ENCODE results near the gene IL25.
"Not testable (repeated sequence)": the region's sequence is repeated elsewhere in the genome, so short reads cannot be mapped to it uniquely, and the experiment has no call there.

Gene IL25

DNA sequence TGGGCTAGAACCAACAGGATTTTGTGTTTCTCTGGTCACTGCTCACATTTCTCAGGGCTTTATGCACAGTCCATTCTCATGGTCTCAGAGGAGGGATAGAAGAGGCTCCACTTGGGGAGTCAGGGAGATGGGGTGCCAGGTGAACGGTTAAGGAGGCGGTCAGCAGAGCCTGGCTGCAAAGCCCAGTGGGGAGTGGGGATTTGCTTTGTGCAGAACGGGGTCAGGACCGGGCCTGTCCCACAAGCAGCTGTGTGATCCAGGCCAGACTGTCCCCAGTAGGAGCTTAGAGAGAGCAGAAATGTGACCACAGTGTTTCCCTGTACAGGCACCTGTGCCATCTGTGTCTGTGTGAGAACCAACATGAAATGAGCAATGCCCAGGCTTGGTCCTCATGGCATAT is 8.4 kb downstream of the IL25 start:
- Mint-ChIP-seq H3K9me3 (no peaks in the 10 kb centered on the region), H3K36me3 (ENCODE audit: insufficient read depth) (peaks cover 3% of the 10 kb centered on the region), H3K27me3 (peaks cover 65% of the 10 kb centered on the region), H3K27ac (ENCODE audit: low read depth) (no peak overlapping the region), H3K4me1 (no peaks in the 10 kb centered on the region), H3K4me3 (no peak overlapping the region)
- DNase-seq (ENCODE audit: low spot score in 2 of 2) (no peak), ATAC-seq (replicated peaks; ENCODE audit: extremely low read depth, poor library complexity, severe bottlenecking) (no peak)

- no peaks in the 10 kb centered on the region for H3K9me3 Mint-ChIP-seq
- H3K36me3 Mint-ChIP-seq (ENCODE audit: insufficient read depth) = peaks cover 3% of the 10 kb centered on the region
- peaks cover 63% of the 10 kb centered on the region for H3K27me3 Mint-ChIP-seq
- ATAC-seq (replicated peaks; ENCODE audit: extremely low read depth, poor library complexity, severe bottlenecking) = no peak
- no peak overlapping the region for H3K27ac Mint-ChIP-seq (ENCODE audit: low read depth)
- no peaks in the 10 kb centered on the region for H3K4me1 Mint-ChIP-seq
- DNase-seq (ENCODE audit: low spot score in 2 of 2) = no peak
- H3K4me3 Mint-ChIP-seq = no peak overlapping the region
Observed at GRCh38 chr14:23381871-23382270, 9.3 kb downstream of the IL25 start.

GRCh38 chr14:23382276-23382675 is 9.7 kb downstream of the IL25 start:
- Mint-ChIP-seq H3K4me3 (no peak overlapping the region), H3K27me3 (peaks cover 61% of the 10 kb centered on the region), H3K27ac (ENCODE audit: low read depth) (no peak overlapping the region), H3K4me1 (no peaks in the 10 kb centered on the region), H3K9me3 (no peaks in the 10 kb centered on the region), H3K36me3 (ENCODE audit: insufficient read depth) (peaks cover 3% of the 10 kb centered on the region)
- ATAC-seq (replicated peaks; ENCODE audit: extremely low read depth, poor library complexity, severe bottlenecking) = no peak
- DNase-seq (ENCODE audit: low spot score in 2 of 2) = no peak

DNA sequence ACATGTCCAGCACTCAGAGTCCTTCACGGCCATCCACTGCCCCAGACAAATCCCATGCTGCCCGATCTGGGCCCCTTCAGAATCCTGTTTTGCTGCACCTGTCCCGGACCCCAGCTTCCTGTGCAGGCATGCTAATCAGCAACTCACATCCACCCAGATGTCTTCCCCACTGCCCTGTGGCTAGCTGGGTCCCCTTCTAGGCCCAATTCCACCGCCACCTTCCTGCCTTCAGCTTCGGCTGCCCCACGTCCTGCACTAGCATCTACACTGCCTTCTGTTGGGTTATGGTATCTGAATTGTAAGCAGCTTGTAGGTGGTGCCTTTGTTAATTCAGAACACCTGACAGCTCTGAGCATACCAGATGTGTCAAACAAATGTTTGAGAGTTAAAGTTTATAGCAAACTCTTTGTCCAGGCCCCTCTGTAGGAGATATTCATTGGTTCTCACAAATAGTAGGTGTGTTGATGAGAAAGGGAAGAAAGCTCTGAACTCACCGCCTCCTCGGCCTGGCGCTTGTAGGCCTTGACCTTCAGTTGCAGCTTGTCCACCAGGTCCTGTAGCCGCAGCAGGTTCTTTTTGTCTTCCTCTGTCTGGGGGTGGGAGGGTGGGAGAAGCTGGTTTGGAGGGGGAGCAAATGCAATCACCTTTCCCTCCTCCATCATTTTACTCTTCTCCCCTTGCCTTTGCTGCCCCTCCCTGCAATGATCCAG is 10.3 kb downstream of the IL25 start:
- no peak for ATAC-seq (replicated peaks; ENCODE audit: extremely low read depth, poor library complexity, severe bottlenecking)
- H3K36me3 Mint-ChIP-seq (ENCODE audit: insufficient read depth) = peaks cover 3% of the 10 kb centered on the region
- no peaks in the 10 kb centered on the region for H3K4me1 Mint-ChIP-seq
- H3K9me3 Mint-ChIP-seq = no peaks in the 10 kb centered on the region
- no peak for DNase-seq (ENCODE audit: low spot score in 2 of 2)
- H3K27ac Mint-ChIP-seq (ENCODE audit: low read depth) = no peak overlapping the region
- no peak overlapping the region for H3K4me3 Mint-ChIP-seq
- peaks cover 61% of the 10 kb centered on the region for H3K27me3 Mint-ChIP-seq

GRCh38 chr14:23384364-23385080 is 11.9 kb downstream of the IL25 start:
- Mint-ChIP-seq H3K27ac (ENCODE audit: low read depth) (no peak overlapping the region), H3K27me3 (peaks cover 63% of the 10 kb centered on the region), H3K4me3 (no peak overlapping the region), H3K36me3 (ENCODE audit: insufficient read depth) (peaks cover 3% of the 10 kb centered on the region), H3K9me3 (no peaks in the 10 kb centered on the region), H3K4me1 (no peaks in the 10 kb centered on the region)
- ATAC-seq (replicated peaks; ENCODE audit: extremely low read depth, poor library complexity, severe bottlenecking) (no peak), DNase-seq (ENCODE audit: low spot score in 2 of 2) (no peak)

DNA sequence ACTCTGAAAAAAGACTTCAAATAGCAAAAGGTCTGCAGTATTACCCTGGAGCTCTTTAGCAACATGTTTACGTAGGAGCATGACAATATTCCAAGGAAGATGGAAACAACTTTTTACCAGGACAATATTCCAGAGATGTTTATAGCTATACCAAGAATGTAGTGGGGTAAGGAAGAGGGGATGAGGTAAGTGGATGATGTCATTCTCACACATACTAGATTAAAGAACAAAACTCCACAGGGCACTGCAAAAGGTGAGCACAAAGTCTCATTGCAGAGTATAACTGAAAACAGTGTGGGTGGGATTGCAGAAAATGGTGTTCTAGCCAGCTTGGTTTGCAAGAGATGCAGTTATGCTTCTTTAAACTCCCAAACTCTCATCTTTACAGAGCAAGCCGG is 12.6 kb downstream of the IL25 start:
- Mint-ChIP-seq H3K4me3 (no peak overlapping the region), H3K9me3 (no peaks in the 10 kb centered on the region), H3K27ac (ENCODE audit: low read depth) (no peak overlapping the region), H3K36me3 (ENCODE audit: insufficient read depth) (peaks cover 3% of the 10 kb centered on the region), H3K27me3 (peaks cover 70% of the 10 kb centered on the region), H3K4me1 (no peaks in the 10 kb centered on the region)
- DNase-seq (ENCODE audit: low spot score in 2 of 2) (no peak), ATAC-seq (replicated peaks; ENCODE audit: extremely low read depth, poor library complexity, severe bottlenecking) (no peak)

- Mint-ChIP-seq H3K9me3 (no peaks in the 10 kb centered on the region), H3K4me3 (no peak overlapping the region), H3K36me3 (ENCODE audit: insufficient read depth) (peaks cover 3% of the 10 kb centered on the region), H3K27ac (ENCODE audit: low read depth) (no peak overlapping the region), H3K4me1 (no peaks in the 10 kb centered on the region), H3K27me3 (peaks cover 70% of the 10 kb centered on the region)
- DNase-seq (ENCODE audit: low spot score in 2 of 2) (no peak), ATAC-seq (replicated peaks; ENCODE audit: extremely low read depth, poor library complexity, severe bottlenecking) (no peak)
Observed at GRCh38 chr14:23385642-23386265, 13.1 kb downstream of the IL25 start.

GRCh38 chr14:23386266-23386657 is 13.7 kb downstream of the IL25 start:
- not testable (repeated sequence) for H3K4me1 Mint-ChIP-seq; H3K27ac Mint-ChIP-seq (ENCODE audit: low read depth); H3K4me3 Mint-ChIP-seq; H3K36me3 Mint-ChIP-seq (ENCODE audit: insufficient read depth); DNase-seq (ENCODE audit: low spot score in 2 of 2); H3K9me3 Mint-ChIP-seq; ATAC-seq (replicated peaks; ENCODE audit: extremely low read depth, poor library complexity, severe bottlenecking)
- H3K27me3 Mint-ChIP-seq = peaks cover 70% of the 10 kb centered on the region

GRCh38 chr14:23386999-23387398 is 14.4 kb downstream of the IL25 start:
- H3K27ac Mint-ChIP-seq (ENCODE audit: low read depth) = no peak overlapping the region
- H3K9me3 Mint-ChIP-seq = no peaks in the 10 kb centered on the region
- H3K27me3 Mint-ChIP-seq = peaks cover 63% of the 10 kb centered on the region
- DNase-seq (ENCODE audit: low spot score in 2 of 2) (no peak), ATAC-seq (replicated peaks; ENCODE audit: extremely low read depth, poor library complexity, severe bottlenecking) (no peak)
- no peak overlapping the region for H3K4me3 Mint-ChIP-seq
- H3K36me3 Mint-ChIP-seq (ENCODE audit: insufficient read depth) = peaks cover 3% of the 10 kb centered on the region
- H3K4me1 Mint-ChIP-seq = no peaks in the 10 kb centered on the region

- no peak overlapping the region for H3K4me3 Mint-ChIP-seq
- no peak for ATAC-seq (replicated peaks; ENCODE audit: extremely low read depth, poor library complexity, severe bottlenecking)
- H3K27ac Mint-ChIP-seq (ENCODE audit: low read depth) = no peak overlapping the region
- H3K4me1 Mint-ChIP-seq = no peaks in the 10 kb centered on the region
- no peak for DNase-seq (ENCODE audit: low spot score in 2 of 2)
- peaks cover 52% of the 10 kb centered on the region for H3K27me3 Mint-ChIP-seq
- no peaks in the 10 kb centered on the region for H3K9me3 Mint-ChIP-seq
- peaks cover 3% of the 10 kb centered on the region for H3K36me3 Mint-ChIP-seq (ENCODE audit: insufficient read depth)
Observed at GRCh38 chr14:23387916-23388882, 15.6 kb downstream of the IL25 start.

GRCh38 chr14:23388996-23389395 is 16.4 kb downstream of the IL25 start:
- Mint-ChIP-seq H3K4me3 (no peak overlapping the region), H3K9me3 (no peaks in the 10 kb centered on the region), H3K27me3 (peaks cover 51% of the 10 kb centered on the region), H3K27ac (ENCODE audit: low read depth) (no peak overlapping the region), H3K36me3 (ENCODE audit: insufficient read depth) (peaks cover 3% of the 10 kb centered on the region), H3K4me1 (no peaks in the 10 kb centered on the region)
- DNase-seq (ENCODE audit: low spot score in 2 of 2) (no peak), ATAC-seq (replicated peaks; ENCODE audit: extremely low read depth, poor library complexity, severe bottlenecking) (no peak)

GRCh38 chr14:23389396-23389795 is 16.8 kb downstream of the IL25 start:
- H3K4me3 Mint-ChIP-seq = no peak overlapping the region
- H3K27me3 Mint-ChIP-seq = peaks cover 47% of the 10 kb centered on the region
- peaks cover 3% of the 10 kb centered on the region for H3K36me3 Mint-ChIP-seq (ENCODE audit: insufficient read depth)
- H3K27ac Mint-ChIP-seq (ENCODE audit: low read depth) = no peak overlapping the region
- ATAC-seq (replicated peaks; ENCODE audit: extremely low read depth, poor library complexity, severe bottlenecking) (no peak), DNase-seq (ENCODE audit: low spot score in 2 of 2) (no peak)
- no peaks in the 10 kb centered on the region for H3K4me1 Mint-ChIP-seq
- no peaks in the 10 kb centered on the region for H3K9me3 Mint-ChIP-seq
